CD4-positive, alpha-beta T cell (primary cell): Measurements from ENCODE around the gene ACAD9. TPM values are rescaled to one million over a fixed set of nuclear protein-coding genes. Genes with fewer than 3 reads are reported as not detected.

Experiments
- ATAC-seq: fragments of 200-7000 bp; cut with Tn5 transposase; one replicate; pipeline ENCODE4 v1.10.0; 2022; ENCODE audit warnings: mild to moderate bottlenecking; ENCODE audit not compliant: poor library complexity
- CTCF ChIA-PET: fragments of 350-600 bp; sonication (Branson Sonifier 250); formaldehyde crosslinking; loops from one replicate; lab custom pipeline; 2021; ENCODE audit warnings: antibody characterized with exemption, inconsistent platforms; lab: Charles Lee
- POLR2A ChIA-PET: fragments of 350-600 bp; sonication (Branson Sonifier 250); formaldehyde crosslinking; loops from one replicate; lab custom pipeline; 2021; ENCODE audit warnings: antibody characterized with exemption, inconsistent platforms; lab: Charles Lee
- DNase-seq, 14 experiments: peaks; one replicate each; pipeline ENCODE4 v3.0.0-alpha.2; 2013 to 2020; ENCODE audit warnings: mixed read lengths in 2 of 14
- H3K27ac ChIP-seq, 2 donors: one replicate each; pipeline versions ENCODE4 v1.5.1 to v1.7.0; 2013; ENCODE audit warnings: low read length in 2 of 2, low read depth in 1 of 2, mild to moderate bottlenecking in 1 of 2
- H3K27me3 ChIP-seq, 2 experiments: 1 replicate in 1 of 2; 2 replicates in 1 of 2; pipeline versions ENCODE4 v1.6.1 to v1.7.0; 2013; ENCODE audit warnings: low read length in 2 of 2, control low read depth in 1 of 2, mild to moderate bottlenecking in 1 of 2, moderate library complexity in 1 of 2; ENCODE audit not compliant: insufficient read depth in 2 of 2, control insufficient read depth in 1 of 2
- H3K36me3 ChIP-seq: one replicate; pipeline ENCODE4 v1.6.1; 2013; ENCODE audit warnings: low read length, control low read depth; ENCODE audit not compliant: insufficient read depth
- H3K4me1 ChIP-seq: one replicate; pipeline ENCODE4 v1.6.1; 2013; ENCODE audit warnings: low read length, control low read depth; ENCODE audit not compliant: insufficient read depth
- H3K4me3 ChIP-seq: one replicate; pipeline ENCODE4 v1.5.1; 2013; ENCODE audit warnings: mild to moderate bottlenecking, low read length, moderate library complexity
- H3K9me3 ChIP-seq, 2 experiments: 1 replicate in 1 of 2; 2 replicates in 1 of 2; pipeline versions ENCODE4 v1.6.1 to v1.7.0; 2013; ENCODE audit warnings: low read length in 2 of 2, mild to moderate bottlenecking in 2 of 2, control low read depth in 1 of 2, moderate library complexity in 1 of 2; ENCODE audit not compliant: control insufficient read depth in 1 of 2, insufficient read depth in 1 of 2
- H3K27ac Mint-ChIP-seq: one replicate; pipeline ENCODE4 v1.8.0; 2020; ENCODE audit warnings: mixed read lengths
- H3K27me3 Mint-ChIP-seq: one replicate; pipeline ENCODE4 v1.8.0; 2021; ENCODE audit warnings: mixed read lengths
- H3K36me3 Mint-ChIP-seq: one replicate; pipeline ENCODE4 v1.8.0; 2021; ENCODE audit warnings: low read depth, mixed read lengths
- H3K4me1 Mint-ChIP-seq: one replicate; pipeline ENCODE4 v1.8.0; 2021; ENCODE audit warnings: low read depth, mixed read lengths
- H3K4me3 Mint-ChIP-seq: one replicate; pipeline ENCODE4 v1.8.0; 2020; ENCODE audit warnings: mild to moderate bottlenecking, mixed read lengths
- H3K9me3 Mint-ChIP-seq: one replicate; pipeline ENCODE4 v1.8.0; 2020; ENCODE audit warnings: mixed read lengths
- CTCF ChIP-seq: fragments of 200-600 bp; IDR thresholded peaks from one replicate; pipeline ENCODE4 v1.8.0; 2022; ENCODE audit warnings: antibody characterized with exemption, mild to moderate bottlenecking
- intact Hi-C, 2 experiments: fragments of 100-400 bp; cut with DNase I in 1 of 2; cut with micrococcal nuclease in 1 of 2; formaldehyde crosslinking; loops; one replicate each; pipeline versions ENCODE4 v1.15.1 to v1.9.0; 2023 to 2025; cut with DNase I, micrococcal nuclease
- total RNA-seq, 174 experiments: library from RNA in 2 of 174; stranded (reverse) in 2 of 174; gene quantifications; one replicate each; pipeline ENCODE4 v1.2.3 and lab custom pipeline; 2021 to 2026

The ACAD9 gene
- total RNA-seq, 2 experiments from 2014 or later = 64.8 to 71.6 TPM

- no peak for ATAC-seq
- Mint-ChIP-seq H3K9me3 (no peaks in the 10 kb centered on the region), H3K36me3 (no peaks in the 10 kb centered on the region), H3K27ac (peak overlapping the region; percentile 45), H3K4me1 (peaks cover 14% of the 10 kb centered on the region), H3K27me3 (no peaks in the 10 kb centered on the region), H3K4me3 (peak overlapping the region; percentile 72)
- Histone ChIP-seq H3K36me3 (no peaks in the 10 kb centered on the region), H3K27ac (no peak overlapping the region), H3K27me3 (no peaks in the 10 kb centered on the region), H3K9me3 (no peaks in the 10 kb centered on the region), H3K4me3 (peak overlapping the region; percentile 58), H3K4me1 (peaks cover 21% of the 10 kb centered on the region)
- DNase-seq = peak in 1 of 14 experiments; percentile 7
- TF ChIP-seq CTCF = no peak
- ChIA-PET POLR2A (interaction anchor here (0.7 to 5.0 kb wide), 8 partner anchors 41 to 228 kb away, joined by 3 to 37 read pairs (median 6); no protein-coding TSS in a partner anchor), CTCF (interaction anchor here (0.8 to 3.7 kb wide), 16 partner anchors 9 to 237 kb away, joined by 3 to 45 read pairs (median 4); partner anchors contain the start of genes ACAD9 and RAB7A)
- intact Hi-C loops = no loop called here
Measured at GRCh38 chr3:128845119-128845777, 34.2 kb upstream of the ACAD9 start.

GRCh38 chr3:128845778-128846485 is 33.5 kb upstream of the ACAD9 start:
- Histone ChIP-seq H3K9me3 (no peaks in the 10 kb centered on the region), H3K27me3 (no peaks in the 10 kb centered on the region), H3K4me1 (peaks cover 21% of the 10 kb centered on the region), H3K27ac (peak overlapping the region; percentile 7 to 18), H3K4me3 (peak overlapping the region; percentile 58), H3K36me3 (no peaks in the 10 kb centered on the region)
- peak; percentile 81 for ATAC-seq
- intact Hi-C loops = loop anchor here (1.0 to 2.0 kb wide), 5 partner anchors 61 to 229 kb away; no protein-coding TSS in a partner anchor
- peak overlapping the region; percentile 72 for H3K4me3 Mint-ChIP-seq
- ChIA-PET CTCF (interaction anchor here (0.8 to 3.7 kb wide), 17 partner anchors 9 to 237 kb away, joined by 3 to 45 read pairs (median 4); partner anchors contain the start of genes ACAD9 and RAB7A), POLR2A (interaction anchor here (0.7 to 5.0 kb wide), 9 partner anchors 33 to 228 kb away, joined by 3 to 37 read pairs (median 6); partner anchors contain the start of gene ACAD9)
- peaks cover 14% of the 10 kb centered on the region for H3K4me1 Mint-ChIP-seq
- H3K27me3 Mint-ChIP-seq = no peaks in the 10 kb centered on the region
- TF ChIP-seq CTCF = peak; percentile 90
- DNase-seq = peak; percentile 62 to 88 (median 76)
- peak overlapping the region; percentile 55 for H3K27ac Mint-ChIP-seq
- H3K36me3 Mint-ChIP-seq = no peaks in the 10 kb centered on the region
- H3K9me3 Mint-ChIP-seq = no peaks in the 10 kb centered on the region

- intact Hi-C loops = loop anchor here (1.0 to 2.0 kb wide), 5 partner anchors 62 to 229 kb away; no protein-coding TSS in a partner anchor
- H3K27me3 ChIP-seq = no peaks in the 10 kb centered on the region
- no peaks in the 10 kb centered on the region for H3K27me3 Mint-ChIP-seq
- no peaks in the 10 kb centered on the region for H3K36me3 Mint-ChIP-seq
- peaks cover 14% of the 10 kb centered on the region for H3K4me1 Mint-ChIP-seq
- POLR2A ChIA-PET = interaction anchor here (0.7 to 5.0 kb wide), 7 partner anchors 33 to 229 kb away, joined by 3 to 37 read pairs (median 7); partner anchors contain the start of gene ACAD9
- CTCF ChIA-PET = interaction anchor here (0.9 to 3.7 kb wide), 15 partner anchors 10 to 238 kb away, joined by 3 to 45 read pairs (median 4); partner anchors contain the start of genes ACAD9 and RAB7A
- TF ChIP-seq CTCF = peak; percentile 41
- H3K4me3 Mint-ChIP-seq = peak overlapping the region; percentile 72
- peak; percentile 24 for ATAC-seq
- no peaks in the 10 kb centered on the region for H3K36me3 ChIP-seq
- no peaks in the 10 kb centered on the region for H3K9me3 Mint-ChIP-seq
- H3K4me3 ChIP-seq = peak overlapping the region; percentile 58
- H3K27ac ChIP-seq = peak overlapping the region; percentile 7 to 18
- peaks cover 21% of the 10 kb centered on the region for H3K4me1 ChIP-seq
- no peaks in the 10 kb centered on the region for H3K9me3 ChIP-seq
- peak in 1 of 14 experiments; percentile 6 for DNase-seq
- peak overlapping the region; percentile 55 for H3K27ac Mint-ChIP-seq
Measured at GRCh38 chr3:128846486-128846891, 32.9 kb upstream of the ACAD9 start.
